Nephron (organoid): ENCODE data around the gene TBC1D17.

Experiments used
- H3K27ac Mint-ChIP-seq, 3 experiments: 2 replicates each; pipeline ENCODE4 v1.8.0; 2020; ENCODE audit warnings: mixed read lengths in 3 of 3, mild to moderate bottlenecking in 2 of 3, moderate library complexity in 1 of 3
- H3K27me3 Mint-ChIP-seq: 2 replicates; pipeline ENCODE4 v1.8.0; 2021; ENCODE audit warnings: low read depth, mild to moderate bottlenecking, moderate library complexity, mixed read lengths
- H3K36me3 Mint-ChIP-seq: 2 replicates; pipeline ENCODE4 v1.8.0; 2020; ENCODE audit warnings: low read depth, mixed read lengths
- H3K4me1 Mint-ChIP-seq: 2 replicates; pipeline ENCODE4 v1.8.0; 2020; ENCODE audit warnings: mixed read lengths
- H3K4me3 Mint-ChIP-seq, 3 experiments: 2 replicates each; pipeline ENCODE4 v1.8.0; 2020; ENCODE audit warnings: mild to moderate bottlenecking in 3 of 3, mixed read lengths in 3 of 3, moderate library complexity in 2 of 3
- H3K9me3 Mint-ChIP-seq: 2 replicates; pipeline ENCODE4 v1.8.0; 2020; ENCODE audit warnings: mixed read lengths
- TF ChIP-seq, protein P1 (sequence below), 3 experiments: fragments of 200-600 bp; sonication (generic); IDR thresholded peaks; one replicate each; pipeline ENCODE4 v1.5.0; 2021; ENCODE audit warnings: antibody characterized with exemption in 3 of 3; ENCODE audit not compliant: unreplicated experiment in 3 of 3

The TBC1D17 gene

DNA sequence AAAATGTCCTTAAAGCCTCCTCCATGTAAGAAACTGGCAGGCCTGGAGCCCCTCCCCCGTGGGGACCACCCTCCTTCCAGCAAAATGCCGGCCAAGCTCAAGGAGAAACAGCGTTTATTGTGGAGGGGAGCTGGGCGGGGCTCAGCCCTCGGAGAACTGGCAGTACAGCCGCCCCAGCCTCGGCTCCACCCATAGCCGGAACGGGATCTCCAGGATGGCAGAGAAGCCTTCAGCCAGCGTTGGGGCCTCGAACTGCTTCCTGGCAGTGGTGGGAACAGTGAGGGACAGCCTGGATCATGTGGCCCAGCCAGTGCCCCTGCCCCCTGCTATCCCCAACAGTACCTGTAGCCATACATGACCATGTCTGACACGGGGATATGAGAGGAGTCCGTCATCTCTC is 16.4 kb upstream of the TBC1D17 start:
- Mint-ChIP-seq H3K27ac (peak overlapping the region in 1 of 3 experiments; percentile 67), H3K36me3 (peaks cover 30% of the 10 kb centered on the region), H3K4me1 (peaks cover 16% of the 10 kb centered on the region), H3K27me3 (no peaks in the 10 kb centered on the region), H3K9me3 (no peaks in the 10 kb centered on the region), H3K4me3 (no peak overlapping the region)
- TF ChIP-seq, protein P1, sequence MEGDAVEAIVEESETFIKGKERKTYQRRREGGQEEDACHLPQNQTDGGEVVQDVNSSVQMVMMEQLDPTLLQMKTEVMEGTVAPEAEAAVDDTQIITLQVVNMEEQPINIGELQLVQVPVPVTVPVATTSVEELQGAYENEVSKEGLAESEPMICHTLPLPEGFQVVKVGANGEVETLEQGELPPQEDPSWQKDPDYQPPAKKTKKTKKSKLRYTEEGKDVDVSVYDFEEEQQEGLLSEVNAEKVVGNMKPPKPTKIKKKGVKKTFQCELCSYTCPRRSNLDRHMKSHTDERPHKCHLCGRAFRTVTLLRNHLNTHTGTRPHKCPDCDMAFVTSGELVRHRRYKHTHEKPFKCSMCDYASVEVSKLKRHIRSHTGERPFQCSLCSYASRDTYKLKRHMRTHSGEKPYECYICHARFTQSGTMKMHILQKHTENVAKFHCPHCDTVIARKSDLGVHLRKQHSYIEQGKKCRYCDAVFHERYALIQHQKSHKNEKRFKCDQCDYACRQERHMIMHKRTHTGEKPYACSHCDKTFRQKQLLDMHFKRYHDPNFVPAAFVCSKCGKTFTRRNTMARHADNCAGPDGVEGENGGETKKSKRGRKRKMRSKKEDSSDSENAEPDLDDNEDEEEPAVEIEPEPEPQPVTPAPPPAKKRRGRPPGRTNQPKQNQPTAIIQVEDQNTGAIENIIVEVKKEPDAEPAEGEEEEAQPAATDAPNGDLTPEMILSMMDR (IDR thresholded peaks at IDR 0.05; ENCODE audit: unreplicated experiment in 3 of 3) = no peak

- H3K36me3 Mint-ChIP-seq = peaks cover 29% of the 10 kb centered on the region
- H3K4me3 Mint-ChIP-seq = no peak overlapping the region
- peaks cover 23% of the 10 kb centered on the region for H3K4me1 Mint-ChIP-seq
- H3K27me3 Mint-ChIP-seq = no peaks in the 10 kb centered on the region
- no peaks in the 10 kb centered on the region for H3K9me3 Mint-ChIP-seq
- H3K27ac Mint-ChIP-seq = peak overlapping the region in 1 of 3 experiments; percentile 46
- TF ChIP-seq, protein P1 (IDR thresholded peaks at IDR 0.05; ENCODE audit: unreplicated experiment in 3 of 3) = no peak
These were observed 15.7 kb upstream of the TBC1D17 start for GRCh38 chr19:49861541-49862378.

- H3K9me3 Mint-ChIP-seq = no peaks in the 10 kb centered on the region
- peak overlapping the region in 2 of 3 experiments; percentile 18 to 22 for H3K27ac Mint-ChIP-seq
- peak overlapping the region in 1 of 3 experiments; percentile 13 for H3K4me3 Mint-ChIP-seq
- TF ChIP-seq, protein P1 (IDR thresholded peaks at IDR 0.05; ENCODE audit: unreplicated experiment in 3 of 3) = no peak
- H3K36me3 Mint-ChIP-seq = peaks cover 26% of the 10 kb centered on the region
- H3K4me1 Mint-ChIP-seq = peaks cover 31% of the 10 kb centered on the region
- no peaks in the 10 kb centered on the region for H3K27me3 Mint-ChIP-seq
These were observed 14.9 kb upstream of the TBC1D17 start for GRCh38 chr19:49862391-49863253.

GRCh38 chr19:49863254-49863934 is 14.1 kb upstream of the TBC1D17 start:
- Mint-ChIP-seq H3K36me3 (peaks cover 26% of the 10 kb centered on the region), H3K9me3 (no peaks in the 10 kb centered on the region), H3K4me3 (peak overlapping the region; percentile 13 to 47 (median 28)), H3K27me3 (no peaks in the 10 kb centered on the region), H3K27ac (peak overlapping the region in 2 of 3 experiments; percentile 18 to 22), H3K4me1 (peaks cover 33% of the 10 kb centered on the region)
- TF ChIP-seq, protein P1 (IDR thresholded peaks at IDR 0.05; ENCODE audit: unreplicated experiment in 3 of 3) = no peak

DNA sequence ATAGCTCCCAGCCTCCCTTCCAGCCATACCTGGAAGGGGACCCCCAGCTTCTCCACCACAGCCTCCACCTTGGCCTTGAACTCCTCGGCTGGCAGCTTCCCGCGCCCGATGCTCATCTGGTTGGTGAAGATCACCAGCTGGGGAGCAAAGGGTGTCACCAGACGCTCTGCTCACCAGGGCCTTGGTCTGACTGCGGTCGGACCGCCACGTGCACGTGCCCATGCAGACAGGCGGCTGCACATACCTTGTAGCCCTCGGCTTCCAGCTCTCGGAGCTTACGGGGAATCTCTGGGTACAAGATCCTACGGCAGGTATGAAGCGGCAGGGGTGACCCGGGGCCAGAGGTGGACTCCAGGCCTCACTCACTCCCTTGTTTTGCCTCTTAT is 13.6 kb upstream of the TBC1D17 start:
- TF ChIP-seq, protein P1 (IDR thresholded peaks at IDR 0.05; ENCODE audit: unreplicated experiment in 3 of 3) = no peak
- Mint-ChIP-seq H3K27ac (no peak overlapping the region), H3K4me3 (peak overlapping the region in 2 of 3 experiments; percentile 21 to 35), H3K4me1 (peaks cover 33% of the 10 kb centered on the region), H3K9me3 (no peaks in the 10 kb centered on the region), H3K36me3 (peaks cover 22% of the 10 kb centered on the region), H3K27me3 (no peaks in the 10 kb centered on the region)
